GM12878 (cell line): ENCODE results near the gene WDR38. TPM values are rescaled to one million over a fixed set of nuclear protein-coding genes. Genes with fewer than 3 reads are reported as not detected.

Experiments
- ATAC-seq: fragments of 200-7000 bp; cut with Tn5 transposase; 3 replicates; pipeline ENCODE4 v1.9.1; 2020; ENCODE audit warnings: mild to moderate bottlenecking, moderate library complexity
- BruUV-seq: library from RNA; stranded (reverse); fragments of 400-500 nt; replicated peaks from 2 replicates; lab custom pipeline; 2021; lab: Mats Ljungman, UMichigan
- CTCF ChIA-PET: fragments of 300-600 bp; sonication (Branson Sonifier 250); formaldehyde crosslinking; extraction: SDS; loops from one replicate; lab custom pipeline; 2021; ENCODE audit warnings: inconsistent platforms; lab: Yijun Ruan, JAX
- POLR2A ChIA-PET: fragments of 350-600 bp; formaldehyde crosslinking; extraction: SDS; loops from one replicate; lab custom pipeline; 2021; ENCODE audit warnings: inconsistent platforms; lab: Charles Lee
- RAD21 ChIA-PET: fragments of 300-600 bp; sonication (Branson Sonifier 250); formaldehyde crosslinking; loops from one replicate; lab custom pipeline; 2023; ENCODE audit warnings: antibody characterized with exemption; ENCODE audit not compliant: unreplicated experiment; lab: Charles Lee
- SMC1A ChIA-PET: fragments of 300-600 bp; sonication (Branson Sonifier 250); formaldehyde crosslinking; loops from one replicate; lab custom pipeline; 2023; ENCODE audit not compliant: unreplicated experiment, uncharacterized antibody; lab: Charles Lee
- DNase-seq: peaks from one replicate; pipeline ENCODE4 v3.0.0-alpha.2; 2011; ENCODE audit warnings: low read depth, low spot score
- FAIRE-seq: peaks from 3 replicates; lab custom pipeline; 2011; peaks lifted over from hg19 to GRCh38; lab: Jason Lieb, UNC
- H2AFZ ChIP-seq: 2 replicates; pipeline ENCODE4 v1.6.0; 2011; ENCODE audit warnings: low read depth, low read length, control low read depth; ENCODE audit not compliant: control insufficient read depth
- H3K27ac ChIP-seq: 2 replicates; pipeline ENCODE4 v1.5.1; 2011; ENCODE audit warnings: control low read depth; ENCODE audit not compliant: control insufficient read depth, insufficient read depth
- H3K27me3 ChIP-seq, 2 experiments: replicated peaks in 1 of 2; 2 replicates each; pipeline versions ENCODE4 v1.6.0 to v1.6.1; 2011; ENCODE audit warnings: low read length in 1 of 2; ENCODE audit not compliant: control insufficient read depth in 2 of 2, insufficient read depth in 2 of 2
- H3K36me3 ChIP-seq, 2 experiments: 2 replicates each; pipeline ENCODE4 v1.5.1; 2011; ENCODE audit warnings: low read length in 1 of 2; ENCODE audit not compliant: control insufficient read depth in 2 of 2, insufficient read depth in 2 of 2
- H3K4me1 ChIP-seq: 2 replicates; pipeline ENCODE4 v1.6.1; 2011; ENCODE audit warnings: mild to moderate bottlenecking, low read length, moderate library complexity, mixed read lengths; ENCODE audit not compliant: control insufficient read depth, insufficient read depth
- H3K4me2 ChIP-seq: 2 replicates; pipeline ENCODE4 v1.6.0; 2011; ENCODE audit warnings: control low read depth; ENCODE audit not compliant: control insufficient read depth, insufficient read depth
- H3K4me3 ChIP-seq: fragments of 200-600 bp; sonication (generic); 2 replicates; pipeline ENCODE4 v1.5.1; 2016
- H3K79me2 ChIP-seq: 2 replicates; pipeline ENCODE4 v1.6.0; 2011; ENCODE audit warnings: low read length; ENCODE audit not compliant: control insufficient read depth, insufficient read depth
- H3K9ac ChIP-seq: 2 replicates; pipeline ENCODE4 v1.8.0; 2011; ENCODE audit warnings: low read length, control low read depth, mixed read lengths; ENCODE audit not compliant: control insufficient read depth, insufficient read depth
- H3K9me3 ChIP-seq: replicated peaks from 3 replicates; pipeline ENCODE4 v1.5.1; 2011; ENCODE audit warnings: mild to moderate bottlenecking, low read length; ENCODE audit not compliant: control insufficient read depth, insufficient read depth
- H4K20me1 ChIP-seq: 2 replicates; pipeline ENCODE4 v1.6.0; 2011; ENCODE audit not compliant: control insufficient read depth, insufficient read depth
- E2F8 ChIP-seq: fragments of 450-650 bp; IDR thresholded peaks from 2 replicates; pipeline ENCODE4 v1.6.1; 2018; ENCODE audit warnings: mild to moderate bottlenecking, low read depth, moderate library complexity; ENCODE audit not compliant: partially characterized antibody
- MLLT1 ChIP-seq: fragments of 450-650 bp; IDR thresholded peaks from 2 replicates; pipeline ENCODE4 v1.6.1; 2016; ENCODE audit warnings: mild to moderate bottlenecking
- ZBED1 ChIP-seq: IDR thresholded peaks from 2 replicates; pipeline ENCODE4 v1.6.1; 2016; ENCODE audit warnings: borderline replicate concordance
- WGBS: methylation state at CpG from one replicate; pipeline ENCODE4 v1.1.6; 2016; ENCODE audit warnings: low lambda C conversion rate; ENCODE audit not compliant: insufficient replicate concordance, insufficient coverage; ENCODE audit errors: missing lambda C conversion rate; 5-methylcytosine and 5-hydroxymethylcytosine counted together
- in situ Hi-C: fragments of 300-500 bp; cut with MboI; formaldehyde crosslinking; loops from 9 replicates; pipeline ENCODE4 v1.14.3; 2018; ENCODE audit warnings: mixed read lengths
- intact Hi-C: fragments of 100-400 bp; cut with micrococcal nuclease; formaldehyde crosslinking; loops from one replicate; pipeline ENCODE4 v1.14.2; 2022; ENCODE audit not compliant: unreplicated experiment
- polyA plus RNA-seq, 11 experiments: library from polyadenylated mRNA; depleted of rRNA in 4 of 11; unstranded in 6 of 11; stranded (reverse) in 5 of 11; fragments of >200 nt; fragmentation: Nextera tagmentation in 4 of 11; fragmentation: Illumina TruSeq in 1 of 11; extraction: Ambion mirVana in 4 of 11; extraction: Trizol in 1 of 11; gene quantifications; 1 replicate in 1 of 11; 2 replicates in 10 of 11; pipeline versions ENCODE4 v1.2.1 to v1.2.3, GENCODE V29; 2011 to 2016; ENCODE audit warnings: inconsistent platforms in 2 of 11, missing spikeins in 2 of 11, low read depth in 1 of 11
- total RNA-seq, 4 experiments: library from RNA; depleted of rRNA in 3 of 4; stranded (reverse); fragments of >200 nt in 3 of 4; fragmentation: Illumina TruSeq in 1 of 4; extraction: Trizol in 1 of 4; gene quantifications; 2 replicates each; pipeline versions ENCODE4 v1.2.1 to v1.2.3, GENCODE V29; 2013 to 2021

The WDR38 gene
- total and polyA plus RNA-seq, 10 of the 15 experiments (the other 5 are each of a cell fraction or from before 2014, with no cell fraction given), result not detected

- Histone ChIP-seq H3K79me2 (peaks cover 39% of the 10 kb centered on the region), H3K27me3 (no peaks in the 10 kb centered on the region), H3K36me3 (peaks cover 34 to 46% of the 10 kb centered on the region in 2 experiments), H3K4me1 (peaks cover 19% of the 10 kb centered on the region), H3K27ac (no peak overlapping the region), H3K4me2 (no peak overlapping the region), H3K9me3 (no peaks in the 10 kb centered on the region), H3K9ac (no peak overlapping the region), H2AFZ (no peak overlapping the region), H3K4me3 (no peak overlapping the region), H4K20me1 (peaks cover 5% of the 10 kb centered on the region)
- intact Hi-C loops, result no loop called here
- POLR2A ChIA-PET, result interaction anchor here (1.5 to 1.6 kb wide), 2 partner anchors 15 to 24 kb away, joined by 3 to 5 read pairs; partner anchors contain the start of genes ARPC5L, RPL35 and WDR38
- no TSS peak for BruUV-seq
- SMC1A ChIA-PET, result interaction anchor here (1.1 to 2.0 kb wide), 3 partner anchors 16 to 102 kb away, joined by 3 to 6 read pairs (median 6); no protein-coding TSS in a partner anchor
- FAIRE-seq (no peak), ATAC-seq (no peak), DNase-seq (no peak)
- in situ Hi-C loops, result no loop called here
- TF ChIP-seq MLLT1, result no peak
- RAD21 ChIA-PET, result interaction anchor here (1.3 to 1.5 kb wide), 2 partner anchors 62 to 105 kb away, joined by 4 read pairs; no protein-coding TSS in a partner anchor
- 85% methylated on average over 14 of the region's 14 CpGs for WGBS
- CTCF ChIA-PET, result interaction anchor here (0.7 to 1.9 kb wide), 7 partner anchors 14 to 110 kb away, joined by 3 to 5 read pairs (median 3); no protein-coding TSS in a partner anchor
These were observed 23.9 kb downstream of the WDR38 start for GRCh38 chr9:124877021-124877782.

- 95% methylated on average over 1 of the region's 1 CpG for WGBS
- ATAC-seq, result no peak
- BruUV-seq, result no TSS peak
- intact Hi-C loops (no loop called here), in situ Hi-C loops (no loop called here)
- Histone ChIP-seq H3K9ac (no peak overlapping the region), H3K27me3 (no peaks in the 10 kb centered on the region), H3K4me3 (no peak overlapping the region), H4K20me1 (peaks cover 5% of the 10 kb centered on the region), H3K79me2 (peaks cover 31% of the 10 kb centered on the region), H3K9me3 (no peaks in the 10 kb centered on the region), H3K4me1 (peaks cover 15% of the 10 kb centered on the region), H2AFZ (no peak overlapping the region), H3K27ac (no peak overlapping the region), H3K4me2 (no peak overlapping the region), H3K36me3 (peaks cover 37 to 46% of the 10 kb centered on the region in 2 experiments)
- ChIA-PET SMC1A (interaction anchor here (0.5 to 2.0 kb wide), 4 partner anchors 16 to 129 kb away, joined by 3 to 6 read pairs (median 4); no protein-coding TSS in a partner anchor), CTCF (interaction anchor here (0.7 to 1.9 kb wide), 7 partner anchors 14 to 111 kb away, joined by 3 to 5 read pairs (median 3); no protein-coding TSS in a partner anchor), POLR2A (interaction anchor here (1.2 to 1.5 kb wide), 2 partner anchors 11 to 16 kb away, joined by 4 to 5 read pairs; partner anchors contain the start of genes ARPC5L and RPL35), RAD21 (interaction anchor here (1.3 to 1.6 kb wide), 3 partner anchors 62 to 267 kb away, joined by 4 read pairs; no protein-coding TSS in a partner anchor)
- DNase-seq, result no peak
- no peak for FAIRE-seq
- TF ChIP-seq ZBED1, result 0 out of 2 replicates have a peak, but pooled peaks have one; percentile 17
- no peak for TF ChIP-seq E2F8
These were observed 24.8 kb downstream of the WDR38 start for GRCh38 chr9:124878021-124878420.
